Lower leg skin (tissue), 3 donors: ENCODE measurements around the gene ABCF2.

ENCODE experiments used
- POLR2A ChIP-seq, 2 donors: fragments of 450-650 bp; IDR thresholded peaks; one replicate each; pipeline ENCODE4 v1.6.1; 2016 to 2017; ENCODE audit warnings: antibody characterized with exemption in 2 of 2, mild to moderate bottlenecking in 1 of 2, moderate library complexity in 1 of 2
- TF ChIP-seq, protein P1 (sequence below), 3 donors: fragments of 450-650 bp; IDR thresholded peaks; one replicate each; pipeline ENCODE4 v1.5.1; 2016; ENCODE audit warnings: antibody characterized with exemption in 3 of 3, mild to moderate bottlenecking in 3 of 3, moderate library complexity in 2 of 3

DNA sequence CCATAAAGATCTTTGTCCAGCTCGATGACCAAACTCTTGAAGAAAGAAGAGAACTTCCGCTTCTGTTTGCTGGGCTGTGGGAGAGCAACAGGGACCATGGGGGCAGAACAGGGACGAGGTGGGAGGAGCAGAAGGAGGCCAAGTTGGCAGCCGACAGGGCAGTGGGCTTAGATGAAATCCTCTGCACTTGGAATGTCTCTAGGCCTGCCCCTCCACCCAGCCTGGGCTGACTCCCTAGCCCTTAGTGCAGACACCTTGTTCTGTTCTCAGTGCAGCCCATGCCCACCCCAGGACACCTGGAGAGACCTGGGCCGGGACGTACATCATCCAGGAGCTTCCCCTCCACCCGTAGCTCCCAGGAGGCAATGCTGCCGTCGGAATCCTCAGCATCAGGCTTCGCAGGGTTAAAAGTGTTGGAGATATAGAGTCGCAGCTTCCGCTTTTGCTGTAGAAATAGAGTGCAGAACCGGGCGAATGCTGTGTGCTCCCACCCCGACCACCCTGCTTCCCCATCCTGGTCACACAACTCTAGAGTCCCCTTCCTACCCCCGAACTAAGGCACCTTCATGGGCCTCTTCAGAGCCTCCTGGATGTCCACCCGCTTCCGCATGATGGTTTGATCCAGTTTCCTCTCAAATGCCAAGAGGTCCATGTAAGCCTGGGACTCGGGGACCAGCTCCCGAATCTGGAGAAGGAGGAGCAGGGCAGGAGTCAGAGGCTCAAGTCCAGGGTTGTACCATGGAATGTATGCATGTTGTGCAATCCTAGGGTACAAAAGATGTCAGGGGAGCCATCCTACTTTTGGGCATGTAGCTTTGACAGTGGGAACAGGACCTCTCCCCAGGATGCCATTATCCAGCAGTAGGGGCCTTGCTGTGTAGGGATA is 15.4 kb upstream of the ABCF2 start:
- TF ChIP-seq, protein P1, sequence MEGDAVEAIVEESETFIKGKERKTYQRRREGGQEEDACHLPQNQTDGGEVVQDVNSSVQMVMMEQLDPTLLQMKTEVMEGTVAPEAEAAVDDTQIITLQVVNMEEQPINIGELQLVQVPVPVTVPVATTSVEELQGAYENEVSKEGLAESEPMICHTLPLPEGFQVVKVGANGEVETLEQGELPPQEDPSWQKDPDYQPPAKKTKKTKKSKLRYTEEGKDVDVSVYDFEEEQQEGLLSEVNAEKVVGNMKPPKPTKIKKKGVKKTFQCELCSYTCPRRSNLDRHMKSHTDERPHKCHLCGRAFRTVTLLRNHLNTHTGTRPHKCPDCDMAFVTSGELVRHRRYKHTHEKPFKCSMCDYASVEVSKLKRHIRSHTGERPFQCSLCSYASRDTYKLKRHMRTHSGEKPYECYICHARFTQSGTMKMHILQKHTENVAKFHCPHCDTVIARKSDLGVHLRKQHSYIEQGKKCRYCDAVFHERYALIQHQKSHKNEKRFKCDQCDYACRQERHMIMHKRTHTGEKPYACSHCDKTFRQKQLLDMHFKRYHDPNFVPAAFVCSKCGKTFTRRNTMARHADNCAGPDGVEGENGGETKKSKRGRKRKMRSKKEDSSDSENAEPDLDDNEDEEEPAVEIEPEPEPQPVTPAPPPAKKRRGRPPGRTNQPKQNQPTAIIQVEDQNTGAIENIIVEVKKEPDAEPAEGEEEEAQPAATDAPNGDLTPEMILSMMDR (IDR thresholded peaks at IDR 0.05), result no peak
- TF ChIP-seq POLR2A (IDR thresholded peaks at IDR 0.05), result no peak
